Activated CD8-positive, alpha-beta memory T cell treated with anti-CD3 and anti-CD28 coated beads, Interleukin-2, amount 10 ng/mL, durations not matched to agents 7 days and 5 days (primary cell): ENCODE data around the gene CD33. TPM values are rescaled to one million over a fixed set of nuclear protein-coding genes. Genes with fewer than 3 reads are reported as not detected.

ENCODE experiments used
- ATAC-seq: fragments of 150-1000 bp; cut with Tn5 transposase; one replicate; pipeline ENCODE4 v1.10.0; 2021; ENCODE audit warnings: moderate library complexity
- CTCF ChIA-PET: fragments of 350-600 bp; sonication (Branson Sonifier 250); formaldehyde crosslinking; loops from one replicate; lab custom pipeline; 2021; ENCODE audit warnings: antibody characterized with exemption; lab: Charles Lee
- DNase-seq: peaks from one replicate; pipeline ENCODE4 v3.0.0-alpha.2; 2020
- H3K27ac Mint-ChIP-seq: one replicate; pipeline ENCODE4 v1.8.0; 2021; ENCODE audit warnings: mild to moderate bottlenecking, mixed read lengths
- H3K27me3 Mint-ChIP-seq: one replicate; pipeline ENCODE4 v1.8.0; 2021; ENCODE audit warnings: mixed read lengths
- H3K36me3 Mint-ChIP-seq: one replicate; pipeline ENCODE4 v1.8.0; 2021; ENCODE audit warnings: mild to moderate bottlenecking, mixed read lengths
- H3K4me1 Mint-ChIP-seq: one replicate; pipeline ENCODE4 v1.8.0; 2021; ENCODE audit warnings: mixed read lengths
- H3K4me3 Mint-ChIP-seq: one replicate; pipeline ENCODE4 v1.8.0; 2021; ENCODE audit warnings: mild to moderate bottlenecking, moderate library complexity, mixed read lengths
- H3K9me3 Mint-ChIP-seq: one replicate; pipeline ENCODE4 v1.8.0; 2022; ENCODE audit warnings: low read depth, mixed read lengths
- microRNA-seq: library from miRNA; unstranded; fragments of <30 nt; microRNA quantifications from one replicate; pipeline ENCODE4 v1.2.0, GENCODE V29; 2022
- total RNA-seq, 2 experiments: library from RNA; stranded (reverse); gene quantifications; one replicate each; pipeline ENCODE4 v1.2.3, GENCODE V29; 2021

Gene CD33
- total RNA-seq, 2 experiments from 2014 or later = 0.96 to 6.2 TPM

DNA sequence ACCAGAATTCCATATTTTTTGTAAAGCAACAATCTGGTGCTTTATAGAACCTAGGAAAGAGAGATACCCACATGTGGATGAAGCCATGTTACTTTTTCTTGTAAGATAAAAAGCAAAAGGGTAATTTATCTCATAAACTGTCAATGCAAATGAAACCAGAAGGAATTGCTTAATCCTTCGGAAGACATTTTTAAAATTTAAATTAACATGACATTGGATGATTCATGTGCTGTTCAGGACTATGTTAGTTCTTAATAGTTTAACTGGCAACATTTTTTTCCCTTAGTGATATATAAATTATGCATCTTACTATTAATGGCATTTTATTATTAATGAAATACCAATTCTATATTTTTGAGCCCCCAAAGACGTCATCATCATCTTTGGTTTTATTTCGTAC lies 60.8 kb downstream of the CD33 start:
- peaks cover 28% of the 10 kb centered on the region for H3K27me3 Mint-ChIP-seq
- DNase-seq = no peak
- CTCF ChIA-PET = no interaction called here
- no peaks in the 10 kb centered on the region for H3K4me1 Mint-ChIP-seq
- H3K27ac Mint-ChIP-seq = no peak overlapping the region
- H3K9me3 Mint-ChIP-seq = no peaks in the 10 kb centered on the region
- H3K36me3 Mint-ChIP-seq = no peaks in the 10 kb centered on the region
- no peak for ATAC-seq
- H3K4me3 Mint-ChIP-seq = no peak overlapping the region

Small RNA genes lying within 50 kb of the gene (microRNA-seq; reads per million reads assigned to microRNA genes)
- not detected for gene MIR8074

Other genes with a start within 250 kb of the CD33 start
- not detected for gene KLK7, start 241.2 kb upstream of the CD33 start, total RNA-seq
- gene KLK8, start 223.5 kb upstream of the CD33 start, total RNA-seq = not detected
- gene KLK10, start 205.4 kb upstream of the CD33 start, total RNA-seq = not detected
- not detected for gene KLK11, start 198.5 kb upstream of the CD33 start, total RNA-seq
- not detected for gene KLK12, start 190.1 kb upstream of the CD33 start, total RNA-seq
- not detected for gene KLK13, start 160.0 kb upstream of the CD33 start, total RNA-seq
- under 1 TPM; 0.61 to 0.89 TPM for gene KLK14, start 142.2 kb upstream of the CD33 start, total RNA-seq
- 10 to 100 TPM in 1 of 2 experiments, 1 to 10 TPM in 1; 9.5 to 10.9 TPM for gene CTU1, start 116.7 kb upstream of the CD33 start, total RNA-seq
- gene SIGLEC9, start 100.2 kb upstream of the CD33 start, total RNA-seq = under 1 TPM in 1 of 2 experiments, not detected in 1; 0.26 TPM
- gene SIGLEC7, start 82.8 kb upstream of the CD33 start, total RNA-seq = not detected
- gene SIGLECL1, start 26.0 kb downstream of the CD33 start, total RNA-seq = not detected
- gene IGLON5, start 86.6 kb downstream of the CD33 start, total RNA-seq = under 1 TPM; 0.18 to 0.23 TPM
- 1 to 10 TPM; 1.8 to 2.2 TPM for gene VSIG10L, start 117.1 kb downstream of the CD33 start, total RNA-seq
- gene ETFB, start 141.3 kb downstream of the CD33 start, total RNA-seq = 100 to 1,000 TPM; 121 to 123 TPM
- 10 to 100 TPM; 19.1 to 27.8 TPM for gene CLDND2, start 143.9 kb downstream of the CD33 start, total RNA-seq
- gene NKG7, start 147.6 kb downstream of the CD33 start, total RNA-seq = 1,000 to 10,000 TPM in 1 of 2 experiments, 100 to 1,000 TPM in 1; 852 to 1,014 TPM
- under 1 TPM in 1 of 2 experiments, not detected in 1; 0.23 TPM for gene LIM2, start 162.9 kb downstream of the CD33 start, total RNA-seq
- not detected for gene C19orf84, start 165.5 kb downstream of the CD33 start, total RNA-seq
- gene SIGLEC10, start 192.6 kb downstream of the CD33 start, total RNA-seq = 1 to 10 TPM; 1.4 to 2.1 TPM
- not detected for gene SIGLEC8, start 233.4 kb downstream of the CD33 start, total RNA-seq